AG04450 (cell line): Measurements from ENCODE around the gene NCOA3. TPM values are rescaled to one million over a fixed set of nuclear protein-coding genes. Genes with fewer than 3 reads are reported as not detected.

Source experiments
- CTCF ChIA-PET: fragments of 300-600, 350-600 bp; formaldehyde crosslinking; extraction: SDS; loops from one replicate; lab custom pipeline; 2022; ENCODE audit warnings: antibody characterized with exemption, inconsistent platforms; lab: Charles Lee
- POLR2A ChIA-PET: fragments of 350-600 bp; formaldehyde crosslinking; extraction: SDS; loops from one replicate; lab custom pipeline; 2021; ENCODE audit warnings: antibody characterized with exemption, inconsistent platforms; lab: Yijun Ruan, JAX
- DNase-seq: peaks from one replicate; pipeline ENCODE4 v3.0.0-alpha.2; 2011; ENCODE audit warnings: low read depth, low spot score
- H3K27ac ChIP-seq: one replicate; pipeline ENCODE4 v1.5.1; 2012; ENCODE audit warnings: low read depth, low read length, control low read depth
- H3K27me3 ChIP-seq: one replicate; pipeline ENCODE4 v1.6.0; 2012; ENCODE audit warnings: low read length; ENCODE audit not compliant: control insufficient read depth, insufficient read depth
- H3K4me3 ChIP-seq: 2 replicates; pipeline ENCODE4 v1.5.1; 2011; ENCODE audit warnings: mild to moderate bottlenecking, low read depth, low read length, control low read depth
- H3K9me3 ChIP-seq: 2 replicates; pipeline ENCODE4 v1.5.1; 2012; ENCODE audit warnings: low read length; ENCODE audit not compliant: control insufficient read depth, insufficient read depth
- polyA plus RNA-seq: library from polyadenylated mRNA; depleted of rRNA; stranded (reverse); fragments of >200 nt; gene quantifications from 2 replicates; pipeline ENCODE4 v1.2.3, GENCODE V29; 2011
- TF ChIP-seq, protein P1 (sequence below): IDR thresholded peaks from 2 replicates; pipeline ENCODE4 v1.5.1; 2011; ENCODE audit warnings: low read depth, low read length, control low read depth, inconsistent platforms

Gene NCOA3
- polyA plus RNA-seq, 1 experiment: 25.4 TPM

DNA sequence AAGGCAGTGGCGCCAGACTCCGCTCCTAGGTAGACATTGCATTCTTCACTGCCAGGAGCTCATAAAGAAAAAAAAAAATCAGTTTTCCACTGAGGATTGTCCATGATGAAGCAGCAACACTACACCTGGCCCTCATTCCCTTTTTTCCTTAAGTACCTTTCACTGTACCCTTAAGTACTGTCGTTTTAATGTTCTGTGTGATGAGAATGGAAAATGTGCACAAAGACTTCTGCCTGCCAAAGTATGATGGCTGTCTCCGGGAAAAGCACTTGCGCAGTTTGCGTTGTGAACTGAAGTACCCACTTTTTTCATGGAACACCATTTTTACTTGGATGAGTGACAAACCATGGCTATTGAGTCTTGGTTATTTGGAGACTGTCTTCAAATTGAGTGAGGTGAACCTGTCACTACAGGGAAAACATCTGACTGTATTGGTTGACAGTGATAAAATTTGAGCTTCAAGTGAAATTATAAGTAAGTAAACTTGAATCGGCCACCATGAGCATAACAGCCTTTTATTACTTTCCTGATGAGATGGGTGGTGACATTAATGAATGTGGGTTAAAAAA, 104.8 kb downstream of the NCOA3 start:
- no peak for DNase-seq
- Histone ChIP-seq H3K27me3 (no peaks in the 10 kb centered on the region), H3K9me3 (peaks cover 4% of the 10 kb centered on the region; the same call in 1 of the 2 replicates), H3K27ac (no peak overlapping the region), H3K4me3 (no peak overlapping the region)
- ChIA-PET POLR2A (no interaction called here), CTCF (interaction anchor here (0.6 kb wide), 1 partner anchor 14 kb away, joined by 4 read pairs; no protein-coding TSS in a partner anchor)
- TF ChIP-seq, protein P1, sequence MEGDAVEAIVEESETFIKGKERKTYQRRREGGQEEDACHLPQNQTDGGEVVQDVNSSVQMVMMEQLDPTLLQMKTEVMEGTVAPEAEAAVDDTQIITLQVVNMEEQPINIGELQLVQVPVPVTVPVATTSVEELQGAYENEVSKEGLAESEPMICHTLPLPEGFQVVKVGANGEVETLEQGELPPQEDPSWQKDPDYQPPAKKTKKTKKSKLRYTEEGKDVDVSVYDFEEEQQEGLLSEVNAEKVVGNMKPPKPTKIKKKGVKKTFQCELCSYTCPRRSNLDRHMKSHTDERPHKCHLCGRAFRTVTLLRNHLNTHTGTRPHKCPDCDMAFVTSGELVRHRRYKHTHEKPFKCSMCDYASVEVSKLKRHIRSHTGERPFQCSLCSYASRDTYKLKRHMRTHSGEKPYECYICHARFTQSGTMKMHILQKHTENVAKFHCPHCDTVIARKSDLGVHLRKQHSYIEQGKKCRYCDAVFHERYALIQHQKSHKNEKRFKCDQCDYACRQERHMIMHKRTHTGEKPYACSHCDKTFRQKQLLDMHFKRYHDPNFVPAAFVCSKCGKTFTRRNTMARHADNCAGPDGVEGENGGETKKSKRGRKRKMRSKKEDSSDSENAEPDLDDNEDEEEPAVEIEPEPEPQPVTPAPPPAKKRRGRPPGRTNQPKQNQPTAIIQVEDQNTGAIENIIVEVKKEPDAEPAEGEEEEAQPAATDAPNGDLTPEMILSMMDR: no peak

DNA sequence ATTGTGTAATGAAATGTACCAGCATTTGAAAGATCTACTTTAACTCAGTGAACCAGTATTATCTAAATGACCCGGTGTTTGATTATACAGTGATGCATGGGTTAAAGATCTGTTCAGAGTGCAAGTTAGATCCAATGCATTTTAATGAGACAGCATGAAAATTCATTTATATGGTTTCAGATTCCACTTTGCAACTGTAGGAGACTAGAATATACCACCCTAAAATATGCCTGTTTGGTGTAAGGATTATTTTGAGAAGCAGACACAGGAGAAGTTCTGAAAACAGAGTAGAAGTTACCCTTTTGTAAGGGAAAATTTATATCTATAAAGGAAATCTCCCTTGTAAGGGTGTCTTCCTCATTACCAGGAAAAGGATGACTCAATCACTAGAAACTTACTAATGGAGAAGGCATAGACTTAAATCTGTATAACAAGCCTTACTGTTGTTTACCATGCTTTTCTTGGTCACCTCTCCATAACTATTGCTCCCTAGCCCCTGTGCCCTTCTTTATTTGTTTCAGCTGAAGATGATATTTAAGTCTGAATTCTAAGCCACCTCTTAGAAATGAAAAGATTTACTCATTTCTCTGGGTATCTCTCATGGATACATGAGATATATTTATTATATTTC, 105.4 kb downstream of the NCOA3 start:
- H3K27me3 ChIP-seq: no peaks in the 10 kb centered on the region
- no peak overlapping the region for H3K27ac ChIP-seq
- TF ChIP-seq, protein P1: no peak
- H3K9me3 ChIP-seq: peaks cover 4% of the 10 kb centered on the region; the same call in 1 of the 2 replicates
- POLR2A ChIA-PET: no interaction called here
- no peak for DNase-seq
- H3K4me3 ChIP-seq: no peak overlapping the region
- CTCF ChIA-PET: no interaction called here

DNA sequence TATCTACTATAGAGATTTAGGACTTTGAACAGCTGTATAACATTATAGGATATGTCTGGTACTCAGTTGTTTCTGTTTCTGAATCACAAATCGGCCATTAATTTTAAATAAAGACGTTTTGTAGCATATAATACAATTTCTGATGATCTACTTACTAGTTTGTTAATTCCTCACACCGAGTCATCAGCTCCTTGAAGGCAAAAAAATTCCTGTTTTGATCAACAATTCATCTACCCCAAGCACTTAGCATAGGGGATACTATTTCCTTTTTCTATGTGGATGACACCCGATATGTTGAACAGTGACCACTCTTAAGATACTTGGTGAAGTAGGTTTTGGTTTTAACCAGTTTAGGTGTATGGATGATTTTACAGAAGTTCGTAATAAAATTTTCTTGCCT, 107.3 kb downstream of the NCOA3 start:
- H3K27ac ChIP-seq: no peak overlapping the region
- DNase-seq: no peak
- no peak overlapping the region for H3K4me3 ChIP-seq
- POLR2A ChIA-PET: no interaction called here
- TF ChIP-seq, protein P1: no peak
- no peaks in the 10 kb centered on the region for H3K27me3 ChIP-seq
- no peaks in the 10 kb centered on the region for H3K9me3 ChIP-seq
- CTCF ChIA-PET: interaction anchor here (0.6 to 3.5 kb wide), 5 partner anchors 12 to 390 kb away, joined by 3 to 27 read pairs (median 5); no protein-coding TSS in a partner anchor

DNA sequence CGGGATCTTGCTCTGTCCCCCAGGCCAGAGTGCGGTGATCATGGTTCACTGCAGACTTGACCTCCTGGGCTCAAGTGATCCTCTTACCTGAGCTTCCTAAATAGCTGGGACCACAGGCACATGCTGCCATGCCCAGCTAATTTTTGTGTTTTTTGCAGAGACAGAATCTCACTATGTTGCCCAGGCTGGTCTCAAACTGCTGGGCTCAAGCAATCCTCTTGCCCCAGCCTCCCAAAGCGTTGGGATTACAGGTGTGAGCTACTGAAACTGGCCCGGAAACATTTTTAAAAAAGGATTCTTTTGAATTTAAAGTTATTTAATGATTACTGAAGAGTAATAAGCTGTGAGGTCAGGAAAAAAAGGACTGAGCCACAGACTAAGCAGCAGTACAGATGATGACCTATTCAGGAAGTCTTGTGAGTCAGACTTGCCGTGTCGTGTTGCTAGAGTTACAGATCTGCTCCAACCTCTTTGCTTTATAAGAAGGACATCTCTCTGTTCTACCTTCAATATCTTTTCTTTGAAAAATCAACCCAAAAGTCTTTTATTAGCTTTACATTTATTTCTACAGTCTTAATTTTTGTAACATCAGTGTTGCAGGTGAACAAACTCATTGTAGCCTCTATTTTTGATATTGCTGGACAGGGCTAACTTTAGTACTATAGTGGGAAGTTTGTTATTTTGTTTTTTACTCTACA, 108.7 kb downstream of the NCOA3 start:
- no peak overlapping the region for H3K4me3 ChIP-seq
- peak; percentile 34 for DNase-seq
- ChIA-PET CTCF (interaction anchor here (0.6 to 3.5 kb wide), 6 partner anchors 10 to 844 kb away, joined by 3 to 27 read pairs (median 6); no protein-coding TSS in a partner anchor), POLR2A (no interaction called here)
- peak overlapping the region; percentile 66 for H3K27ac ChIP-seq
- no peaks in the 10 kb centered on the region for H3K9me3 ChIP-seq
- TF ChIP-seq, protein P1: no peak
- H3K27me3 ChIP-seq: no peaks in the 10 kb centered on the region

DNA sequence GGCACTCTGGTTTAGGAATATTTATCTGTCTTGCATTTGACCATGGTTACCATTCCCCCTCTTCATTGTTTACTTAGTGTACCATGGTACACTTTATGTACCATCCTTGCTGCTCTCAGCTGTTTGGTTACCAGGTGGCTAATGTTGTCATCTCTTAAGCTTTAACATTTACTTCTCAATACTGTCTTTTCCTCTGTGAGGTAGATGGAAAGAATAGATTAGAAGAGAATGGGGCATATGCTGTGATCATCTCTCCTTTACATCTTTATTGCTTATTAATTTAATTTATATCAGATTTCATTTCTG, 109.2 kb downstream of the NCOA3 start:
- Histone ChIP-seq H3K4me3 (no peak overlapping the region), H3K9me3 (no peaks in the 10 kb centered on the region), H3K27me3 (no peaks in the 10 kb centered on the region), H3K27ac (no peak overlapping the region)
- POLR2A ChIA-PET: no interaction called here
- DNase-seq: no peak
- CTCF ChIA-PET: interaction anchor here (1.0 to 3.5 kb wide), 3 partner anchors 10 to 227 kb away, joined by 3 to 27 read pairs (median 9); no protein-coding TSS in a partner anchor
- TF ChIP-seq, protein P1: no peak
